ENCODE results near the gene PIGK.

Gene PIGK

DNA sequence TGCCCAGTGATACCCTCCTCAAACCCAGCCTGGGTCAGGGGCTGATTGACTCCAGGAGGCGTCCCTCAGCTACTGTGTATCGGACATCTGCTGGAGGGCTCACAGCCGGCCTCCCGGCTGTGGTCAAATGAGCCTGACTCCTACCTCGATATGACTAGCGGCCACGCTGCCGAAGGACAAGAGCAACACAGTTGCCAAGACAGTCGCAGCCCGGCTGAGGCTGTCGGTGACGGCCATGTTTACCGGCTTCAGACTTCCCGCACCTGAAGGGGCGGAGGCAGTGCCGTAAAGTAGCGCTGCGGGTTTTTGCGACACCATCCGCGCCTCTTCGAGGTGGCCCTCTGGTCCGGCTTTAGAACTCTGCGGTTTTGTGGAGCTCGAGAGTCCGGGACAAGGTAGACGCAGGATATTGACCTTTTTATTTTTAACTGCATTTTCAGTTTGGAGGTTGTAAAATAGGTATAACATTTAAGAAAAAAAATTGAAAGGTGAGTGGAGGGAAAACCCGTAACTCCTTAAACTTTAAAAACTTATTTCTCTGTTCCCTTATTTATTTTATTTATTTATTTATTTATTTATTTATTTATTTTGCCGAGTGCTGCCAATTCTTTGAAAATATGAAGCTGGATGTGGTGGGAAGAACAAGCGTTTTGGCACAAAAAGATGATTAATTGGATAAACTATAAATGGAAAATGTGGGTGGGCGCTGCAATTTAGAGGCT lies at the start of gene PIGK:
PIGK (minus strand) TSS at position 265 of the 722 bp plus-strand sequence; CDS start at position 237, 28 bp downstream.
- no peaks in the 10 kb centered on the region for H3K27me3 ChIP-seq (ENCODE audit: insufficient read depth, low read length)
- peak within 1 kb of the TSS; percentile 53 for H3K27ac ChIP-seq (ENCODE audit: low read length)
- H3K4me3 ChIP-seq (ENCODE audit: low read length) = peak within 1 kb of the TSS; percentile 99

DNA sequence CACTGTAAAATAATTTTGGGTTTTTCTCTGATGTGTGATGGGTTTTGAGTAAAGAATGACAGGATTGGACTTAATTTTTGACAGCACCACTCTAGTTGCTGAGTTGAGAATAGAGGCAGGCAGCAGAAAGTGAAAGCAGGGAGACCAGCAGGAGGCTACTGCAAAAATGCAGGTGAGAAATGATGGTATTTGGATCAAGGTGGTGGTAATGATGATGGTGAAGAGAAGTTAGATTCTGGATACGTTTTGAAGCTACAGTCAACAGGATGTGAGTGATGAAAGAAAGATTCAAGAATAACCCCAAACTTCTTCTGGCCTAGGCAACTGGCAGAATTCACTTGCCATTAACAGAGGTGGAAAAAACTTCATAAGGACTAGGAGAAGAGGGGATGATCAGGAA lies 47.8 kb upstream of the PIGK start:
- Histone ChIP-seq H3K36me3 (ENCODE audit: insufficient read depth, low read depth, low read length) (no peaks in the 10 kb centered on the region), H3K27ac (ENCODE audit: low read length) (no peak overlapping the region), H3K4me1 (ENCODE audit: insufficient read depth, low read length) (no peaks in the 10 kb centered on the region), H3K27me3 (ENCODE audit: insufficient read depth, low read length) (peaks cover 50% of the 10 kb centered on the region), H3K4me3 (ENCODE audit: low read length) (no peak overlapping the region), H3K9me3 (ENCODE audit: insufficient read depth, low read depth, low read length) (no peaks in the 10 kb centered on the region), H3K9ac (ENCODE audit: low read depth, low read length) (no peak overlapping the region)

More for the DNA sequence above, at the start of gene PIGK:
- H3K4me1 ChIP-seq (ENCODE audit: insufficient read depth, low read length) = peaks cover 7% of the 10 kb centered on the region
- peak within 1 kb of the TSS; percentile 94 for H3K9ac ChIP-seq (ENCODE audit: low read depth, low read length)
- no peaks in the 10 kb centered on the region; the same call in 1 of the 2 replicates for H3K9me3 ChIP-seq (ENCODE audit: insufficient read depth, low read depth, low read length)
- peaks cover 14% of the 10 kb centered on the region for H3K36me3 ChIP-seq (ENCODE audit: insufficient read depth, low read depth, low read length)

DNA sequence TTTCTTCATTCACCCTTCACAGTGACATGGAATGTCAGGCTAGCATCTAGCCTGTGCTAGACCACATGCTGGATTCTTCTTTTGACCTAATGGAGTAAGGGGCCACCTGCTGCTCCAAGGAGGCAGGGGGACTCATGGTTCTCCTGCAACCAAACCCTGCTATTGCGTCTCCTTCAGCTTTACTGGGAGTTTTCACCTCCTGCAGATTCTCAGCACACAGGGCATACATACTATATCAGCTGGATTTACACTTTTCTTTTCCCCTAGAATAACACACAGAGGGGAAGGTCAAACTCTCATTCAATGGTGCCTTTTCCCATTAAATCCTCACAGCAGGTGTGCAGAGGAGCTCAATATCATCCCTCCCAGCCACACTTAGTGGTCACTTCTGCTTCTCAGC lies 46.0 kb upstream of the PIGK start:
- H3K36me3 ChIP-seq (ENCODE audit: insufficient read depth, low read depth, low read length) = no peaks in the 10 kb centered on the region
- H3K27ac ChIP-seq (ENCODE audit: low read length) = no peak overlapping the region
- no peak overlapping the region for H3K9ac ChIP-seq (ENCODE audit: low read depth, low read length)
- no peak overlapping the region for H3K4me3 ChIP-seq (ENCODE audit: low read length)
- no peaks in the 10 kb centered on the region for H3K4me1 ChIP-seq (ENCODE audit: insufficient read depth, low read length)
- H3K9me3 ChIP-seq (ENCODE audit: insufficient read depth, low read depth, low read length) = no peaks in the 10 kb centered on the region
- peaks cover 54% of the 10 kb centered on the region for H3K27me3 ChIP-seq (ENCODE audit: insufficient read depth, low read length)

DNA sequence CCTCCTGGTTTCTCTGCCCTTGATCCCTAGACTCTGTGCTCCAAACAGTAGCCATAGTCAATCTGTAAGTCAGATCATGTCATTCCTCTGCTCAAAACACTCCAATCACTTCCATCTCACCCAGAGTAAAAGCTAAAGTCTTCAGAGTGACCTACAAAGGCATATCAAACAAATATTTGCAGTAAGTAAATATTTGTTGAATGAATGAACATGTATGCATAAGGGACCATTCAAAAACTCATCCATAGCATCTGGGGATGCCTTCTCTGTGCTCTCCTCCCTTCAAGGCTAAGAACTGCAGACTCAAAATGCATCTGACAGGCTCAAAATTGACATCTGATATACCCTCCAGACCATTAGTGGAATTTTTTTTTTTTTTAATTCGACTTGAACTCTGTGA lies 44.5 kb upstream of the PIGK start:
- H3K27me3 ChIP-seq (ENCODE audit: insufficient read depth, low read length) = peaks cover 54% of the 10 kb centered on the region
- no peak overlapping the region for H3K4me3 ChIP-seq (ENCODE audit: low read length)
- H3K4me1 ChIP-seq (ENCODE audit: insufficient read depth, low read length) = no peaks in the 10 kb centered on the region
- H3K27ac ChIP-seq (ENCODE audit: low read length) = no peak overlapping the region
- no peaks in the 10 kb centered on the region for H3K36me3 ChIP-seq (ENCODE audit: insufficient read depth, low read depth, low read length)
- H3K9me3 ChIP-seq (ENCODE audit: insufficient read depth, low read depth, low read length) = no peaks in the 10 kb centered on the region
- no peak overlapping the region for H3K9ac ChIP-seq (ENCODE audit: low read depth, low read length)

DNA sequence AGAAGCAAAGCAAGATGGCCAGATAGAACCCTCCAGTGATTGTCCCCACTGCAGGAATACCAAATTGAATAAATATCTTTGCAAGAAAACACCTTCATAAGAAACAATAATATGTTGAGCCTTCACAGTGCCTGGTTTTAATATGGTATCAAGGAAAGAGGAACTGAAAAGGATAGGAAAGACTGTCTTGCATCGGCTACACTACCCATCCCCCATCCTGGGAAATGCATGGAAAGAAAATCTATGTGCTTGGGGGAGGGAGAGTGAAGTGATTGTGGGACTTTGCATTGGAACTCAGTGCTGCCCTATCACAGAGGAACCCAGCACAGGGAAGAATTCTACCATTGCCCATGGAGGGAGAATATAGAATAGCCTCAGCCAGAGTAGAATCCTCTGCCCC lies 34.0 kb upstream of the PIGK start:
- Histone ChIP-seq H3K36me3 (ENCODE audit: insufficient read depth, low read depth, low read length) (no peaks in the 10 kb centered on the region), H3K4me1 (ENCODE audit: insufficient read depth, low read length) (no peaks in the 10 kb centered on the region), H3K9ac (ENCODE audit: low read depth, low read length) (no peak overlapping the region), H3K4me3 (ENCODE audit: low read length) (no peak overlapping the region), H3K9me3 (ENCODE audit: insufficient read depth, low read depth, low read length) (peaks cover 6% of the 10 kb centered on the region; the same call in 1 of the 2 replicates), H3K27ac (ENCODE audit: low read length) (no peak overlapping the region), H3K27me3 (ENCODE audit: insufficient read depth, low read length) (no peaks in the 10 kb centered on the region)

DNA sequence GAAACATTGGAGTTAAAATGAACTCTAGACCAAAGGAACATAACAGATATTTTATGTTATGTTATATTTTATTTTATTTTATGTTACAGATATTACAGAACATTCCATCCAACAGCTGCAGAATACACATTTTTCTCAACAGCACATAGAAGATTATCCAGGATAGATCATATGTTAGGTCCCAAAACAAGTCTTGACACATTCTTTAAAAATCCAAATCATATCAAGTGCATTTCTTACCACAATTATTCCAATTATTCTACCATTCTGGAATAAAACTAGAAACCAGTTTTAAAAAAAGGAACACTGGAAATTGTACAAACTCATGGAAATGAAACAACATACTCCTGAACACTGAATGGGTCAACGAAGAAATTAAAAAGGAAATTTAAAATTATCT lies 30.9 kb upstream of the PIGK start:
- Histone ChIP-seq H3K9me3 (ENCODE audit: insufficient read depth, low read depth, low read length) (peaks cover 6% of the 10 kb centered on the region; the same call in 1 of the 2 replicates), H3K9ac (ENCODE audit: low read depth, low read length) (no peak overlapping the region), H3K36me3 (ENCODE audit: insufficient read depth, low read depth, low read length) (no peaks in the 10 kb centered on the region), H3K4me3 (ENCODE audit: low read length) (no peak overlapping the region), H3K4me1 (ENCODE audit: insufficient read depth, low read length) (no peaks in the 10 kb centered on the region), H3K27ac (ENCODE audit: low read length) (no peak overlapping the region), H3K27me3 (ENCODE audit: insufficient read depth, low read length) (no peaks in the 10 kb centered on the region)

DNA sequence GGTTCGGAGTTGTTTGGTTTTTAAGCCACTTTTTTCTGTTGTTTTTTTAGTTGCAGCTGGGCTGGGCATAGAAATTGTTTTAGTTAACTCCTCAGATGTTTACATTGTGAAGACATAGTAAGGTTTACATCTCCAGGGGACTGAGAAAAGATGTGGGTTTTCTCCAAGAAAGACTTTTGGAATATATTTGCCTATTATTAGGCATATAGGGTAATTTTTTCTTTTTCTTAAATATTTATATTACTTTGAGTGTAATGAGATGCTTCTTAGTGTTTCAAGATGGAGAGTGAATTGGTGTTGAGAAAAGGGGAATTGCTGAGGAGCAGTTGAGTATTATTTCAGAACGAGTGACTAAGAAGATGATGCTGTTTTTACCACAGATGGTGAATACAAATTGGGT lies 26.6 kb upstream of the PIGK start:
- peaks cover 10% of the 10 kb centered on the region; the same call in 1 of the 2 replicates for H3K9me3 ChIP-seq (ENCODE audit: insufficient read depth, low read depth, low read length)

DNA sequence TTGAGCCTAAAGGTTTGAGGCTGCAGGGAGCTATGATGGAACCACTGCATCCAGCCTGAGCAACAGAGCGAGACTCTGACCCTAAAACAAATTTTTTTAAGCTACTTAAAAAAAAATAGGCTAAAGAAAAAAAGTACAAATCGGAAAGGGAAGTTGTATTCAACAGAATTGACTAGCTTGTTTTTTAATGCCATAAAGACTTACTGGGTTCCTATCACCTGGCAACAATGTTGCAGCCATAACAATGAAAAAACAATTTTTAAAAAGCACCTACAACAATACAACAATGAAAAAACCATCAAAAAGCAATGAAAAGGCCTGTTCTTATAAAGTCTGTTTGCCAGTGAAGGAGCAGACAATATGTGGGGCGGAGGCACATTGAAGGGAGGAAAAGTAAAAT lies 20.1 kb upstream of the PIGK start:
- Histone ChIP-seq H3K4me3 (ENCODE audit: low read length) (no peak overlapping the region), H3K9ac (ENCODE audit: low read depth, low read length) (no peak overlapping the region), H3K36me3 (ENCODE audit: insufficient read depth, low read depth, low read length) (no peaks in the 10 kb centered on the region), H3K9me3 (ENCODE audit: insufficient read depth, low read depth, low read length) (peaks cover 5% of the 10 kb centered on the region; the same call in 1 of the 2 replicates), H3K27me3 (ENCODE audit: insufficient read depth, low read length) (no peaks in the 10 kb centered on the region), H3K4me1 (ENCODE audit: insufficient read depth, low read length) (no peaks in the 10 kb centered on the region), H3K27ac (ENCODE audit: low read length) (no peak overlapping the region)

More for the DNA sequence above, 26.6 kb upstream of the PIGK start:
- Histone ChIP-seq H3K27me3 (ENCODE audit: insufficient read depth, low read length) (no peaks in the 10 kb centered on the region), H3K4me1 (ENCODE audit: insufficient read depth, low read length) (no peaks in the 10 kb centered on the region), H3K27ac (ENCODE audit: low read length) (no peak overlapping the region), H3K9ac (ENCODE audit: low read depth, low read length) (no peak overlapping the region), H3K36me3 (ENCODE audit: insufficient read depth, low read depth, low read length) (no peaks in the 10 kb centered on the region), H3K4me3 (ENCODE audit: low read length) (no peak overlapping the region)

DNA sequence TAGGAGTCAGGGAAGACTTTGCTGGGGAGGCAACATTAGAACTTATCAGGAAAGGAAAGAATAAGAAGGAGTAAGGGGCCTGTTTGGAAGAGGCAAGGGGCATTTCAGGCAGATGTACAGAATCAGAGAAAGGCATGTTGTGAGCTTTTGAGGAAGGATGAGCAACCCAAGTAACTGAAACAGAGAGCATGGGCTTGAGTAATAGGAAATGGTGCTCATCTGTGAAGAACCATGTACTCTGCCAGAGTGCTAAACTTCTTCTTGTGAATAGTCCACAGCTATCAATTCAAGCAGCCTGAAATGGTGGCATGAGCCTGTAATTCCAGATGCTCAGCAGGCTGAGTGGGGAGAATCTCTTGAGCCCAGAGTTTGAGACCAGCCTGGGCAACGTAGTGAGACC lies 19.2 kb upstream of the PIGK start:
- Histone ChIP-seq H3K4me3 (ENCODE audit: low read length) (no peak overlapping the region), H3K9ac (ENCODE audit: low read depth, low read length) (no peak overlapping the region), H3K36me3 (ENCODE audit: insufficient read depth, low read depth, low read length) (no peaks in the 10 kb centered on the region), H3K9me3 (ENCODE audit: insufficient read depth, low read depth, low read length) (peaks cover 5% of the 10 kb centered on the region; the same call in 1 of the 2 replicates), H3K4me1 (ENCODE audit: insufficient read depth, low read length) (no peaks in the 10 kb centered on the region), H3K27ac (ENCODE audit: low read length) (no peak overlapping the region), H3K27me3 (ENCODE audit: insufficient read depth, low read length) (no peaks in the 10 kb centered on the region)

DNA sequence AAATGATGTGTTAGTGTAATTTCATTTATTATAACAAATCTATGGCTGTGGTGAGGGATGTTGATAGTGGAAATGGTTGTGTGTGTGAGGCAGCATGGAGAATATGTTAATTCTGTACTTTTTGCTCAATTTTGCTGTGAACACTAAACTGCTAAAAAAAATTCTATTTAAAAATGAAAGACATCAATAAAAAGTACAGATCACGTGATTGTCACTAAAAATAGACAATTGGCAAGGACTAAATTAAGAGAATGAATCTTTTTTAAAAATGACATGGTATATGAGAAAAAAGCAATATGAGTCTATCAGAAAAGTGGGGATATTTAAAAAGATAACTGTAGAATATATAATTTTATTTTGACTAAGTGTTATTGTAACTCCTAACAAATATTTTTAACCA lies 15.7 kb upstream of the PIGK start:
- no peak overlapping the region for H3K9ac ChIP-seq (ENCODE audit: low read depth, low read length)
- no peaks in the 10 kb centered on the region for H3K36me3 ChIP-seq (ENCODE audit: insufficient read depth, low read depth, low read length)
- H3K9me3 ChIP-seq (ENCODE audit: insufficient read depth, low read depth, low read length) = peaks cover 13% of the 10 kb centered on the region
- H3K4me1 ChIP-seq (ENCODE audit: insufficient read depth, low read length) = no peaks in the 10 kb centered on the region
- H3K27ac ChIP-seq (ENCODE audit: low read length) = no peak overlapping the region
- H3K4me3 ChIP-seq (ENCODE audit: low read length) = no peak overlapping the region
- no peaks in the 10 kb centered on the region for H3K27me3 ChIP-seq (ENCODE audit: insufficient read depth, low read length)

DNA sequence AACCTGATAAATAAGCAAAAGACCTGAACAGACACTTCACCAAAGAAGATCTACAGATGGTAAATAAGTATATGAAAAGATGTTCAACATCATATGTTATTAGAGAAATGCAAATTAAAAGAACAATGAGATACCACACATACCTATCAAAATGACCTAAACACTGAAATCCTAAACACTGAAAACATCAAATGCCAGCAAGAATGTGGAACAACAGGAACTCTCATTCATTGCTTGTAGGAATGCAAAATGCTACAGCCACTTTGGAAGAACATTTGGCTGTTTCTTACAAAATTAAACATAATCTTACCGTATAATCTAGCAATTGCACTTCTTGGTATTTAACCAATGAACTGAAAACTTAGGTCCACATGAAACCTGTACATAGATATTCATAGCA lies 14.9 kb upstream of the PIGK start:
- no peaks in the 10 kb centered on the region for H3K27me3 ChIP-seq (ENCODE audit: insufficient read depth, low read length)
- H3K27ac ChIP-seq (ENCODE audit: low read length) = no peak overlapping the region
- peaks cover 13% of the 10 kb centered on the region for H3K9me3 ChIP-seq (ENCODE audit: insufficient read depth, low read depth, low read length)
- no peaks in the 10 kb centered on the region for H3K36me3 ChIP-seq (ENCODE audit: insufficient read depth, low read depth, low read length)
- H3K4me1 ChIP-seq (ENCODE audit: insufficient read depth, low read length) = no peaks in the 10 kb centered on the region
- H3K4me3 ChIP-seq (ENCODE audit: low read length) = no peak overlapping the region
- H3K9ac ChIP-seq (ENCODE audit: low read depth, low read length) = no peak overlapping the region

DNA sequence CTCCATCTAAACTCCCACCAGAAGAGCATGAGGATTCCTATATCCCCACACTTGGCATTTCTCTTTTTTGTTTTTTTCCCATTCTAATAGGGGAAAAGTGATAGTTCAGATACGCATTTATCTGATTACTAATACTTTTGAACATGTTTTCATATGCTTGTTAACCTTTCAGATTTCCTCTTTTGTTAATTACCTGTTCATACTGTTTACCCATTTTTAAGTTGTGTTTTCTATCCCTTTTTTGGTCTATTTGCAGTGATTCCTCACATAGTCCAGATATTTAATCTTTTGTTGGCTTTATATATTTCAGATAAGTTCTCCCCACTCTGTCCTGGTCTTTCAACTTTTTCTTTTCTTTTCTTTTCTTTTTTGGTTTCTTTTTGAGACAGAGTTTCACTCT lies 13.6 kb upstream of the PIGK start:
- no peaks in the 10 kb centered on the region for H3K27me3 ChIP-seq (ENCODE audit: insufficient read depth, low read length)
- peaks cover 13% of the 10 kb centered on the region for H3K9me3 ChIP-seq (ENCODE audit: insufficient read depth, low read depth, low read length)
- H3K4me3 ChIP-seq (ENCODE audit: low read length) = no peak overlapping the region
- no peaks in the 10 kb centered on the region for H3K4me1 ChIP-seq (ENCODE audit: insufficient read depth, low read length)
- no peaks in the 10 kb centered on the region for H3K36me3 ChIP-seq (ENCODE audit: insufficient read depth, low read depth, low read length)
- H3K27ac ChIP-seq (ENCODE audit: low read length) = no peak overlapping the region
- no peak overlapping the region for H3K9ac ChIP-seq (ENCODE audit: low read depth, low read length)

Measured in iPS-20b (cell line).